OCI-LY7 (cell line): ENCODE measurements around the gene IFI30. TPM values are rescaled to one million over a fixed set of nuclear protein-coding genes. Genes with fewer than 3 reads are reported as not detected.

ENCODE experiments used
- BruUV-seq: library from RNA; stranded (reverse); fragments of 400-500 nt; replicated peaks from 2 replicates; lab custom pipeline; 2021; lab: Mats Ljungman, UMichigan
- CTCF ChIA-PET: fragments of 300-600 bp; sonication (Branson Sonifier 250); formaldehyde crosslinking; loops from one replicate; lab custom pipeline; 2022; ENCODE audit warnings: antibody characterized with exemption; ENCODE audit not compliant: unreplicated experiment; lab: Charles Lee
- POLR2A ChIA-PET: fragments of 300-600 bp; sonication (Branson Sonifier 250); formaldehyde crosslinking; loops from one replicate; lab custom pipeline; 2022; ENCODE audit warnings: antibody characterized with exemption; lab: Charles Lee
- DNase-seq: peaks from one replicate; pipeline ENCODE4 v3.0.0-alpha.2; 2015; ENCODE audit warnings: low spot score
- H2AFZ ChIP-seq: fragments of 200-600 bp; sonication (generic), shearing (Covaris generic); 2 replicates; pipeline ENCODE4 v1.6.1; 2014; ENCODE audit warnings: mild to moderate bottlenecking, antibody characterized with exemption, low read length, moderate library complexity
- H3K27ac ChIP-seq: fragments of 200-600 bp; sonication (generic); 2 replicates; pipeline ENCODE4 v1.5.1; 2014; ENCODE audit warnings: mixed run types, low read depth, mild to moderate bottlenecking, moderate library complexity, low read length, inconsistent platforms; ENCODE audit not compliant: poor library complexity, severe bottlenecking
- H3K36me3 ChIP-seq: fragments of 200-600 bp; sonication (generic); 2 replicates; pipeline ENCODE4 v1.6.1; 2014; ENCODE audit warnings: mild to moderate bottlenecking, antibody characterized with exemption, low read length, moderate library complexity, mixed read lengths; ENCODE audit not compliant: insufficient read depth
- H3K4me1 ChIP-seq: fragments of 200-600 bp; sonication (generic); 2 replicates; pipeline ENCODE4 v1.5.1; 2014; ENCODE audit warnings: mild to moderate bottlenecking, low read length; ENCODE audit not compliant: insufficient read depth, poor library complexity, severe bottlenecking
- H3K4me2 ChIP-seq: fragments of 200-600 bp; sonication (generic); 2 replicates; pipeline ENCODE4 v1.6.1; 2014; ENCODE audit warnings: mild to moderate bottlenecking, low read length
- H3K4me3 ChIP-seq: fragments of 200-600 bp; sonication (generic); 2 replicates; pipeline ENCODE4 v1.5.1; 2014; ENCODE audit warnings: mild to moderate bottlenecking, low read depth, low read length; ENCODE audit not compliant: poor library complexity, severe bottlenecking
- H3K79me2 ChIP-seq: fragments of 200-600 bp; sonication (generic); 2 replicates; pipeline ENCODE4 v1.6.1; 2016; ENCODE audit warnings: low read depth, mild to moderate bottlenecking, low read length, moderate library complexity, mixed read lengths; ENCODE audit not compliant: insufficient read depth
- H3K9me2 ChIP-seq: fragments of 200-600 bp; sonication (generic); 2 replicates; pipeline ENCODE4 v1.6.1; 2016; ENCODE audit warnings: mild to moderate bottlenecking, low read length, mixed read lengths; ENCODE audit not compliant: insufficient read depth
- H3K9me3 ChIP-seq: fragments of 200-600 bp; sonication (generic); 2 replicates; pipeline ENCODE4 v1.6.1; 2014; ENCODE audit warnings: mild to moderate bottlenecking, mixed run types, low read length, mixed read lengths
- H4K20me1 ChIP-seq: fragments of 200-600 bp; sonication (generic); 2 replicates; pipeline ENCODE4 v1.6.1; 2014; ENCODE audit warnings: mild to moderate bottlenecking, antibody characterized with exemption, low read length, moderate library complexity, mixed read lengths; ENCODE audit not compliant: insufficient read depth
- EZH2phosphoT487 ChIP-seq: fragments of 200-600 bp; sonication (generic); IDR thresholded peaks from 2 replicates; pipeline ENCODE4 v1.6.1; 2018; ENCODE audit warnings: low read depth, borderline replicate concordance, mild to moderate bottlenecking, mixed run types, antibody characterized with exemption, low read length, moderate library complexity, mixed read lengths
- intact Hi-C: fragments of 100-400 bp; cut with micrococcal nuclease; formaldehyde crosslinking; loops from one replicate; pipeline ENCODE4 v1.10.0; 2022; ENCODE audit not compliant: unreplicated experiment
- total RNA-seq, 2 experiments: library from RNA; depleted of rRNA in 1 of 2; stranded (reverse); fragments of >200 nt in 1 of 2; shearing (Covaris generic) in 1 of 2; gene quantifications; 2 replicates each; pipeline ENCODE4 v1.2.3, GENCODE V29; 2014 to 2022
- TF ChIP-seq, protein P1 (sequence below): fragments of 200-600 bp; sonication (generic); conservative IDR thresholded peaks from 2 replicates; pipeline ENCODE4 v1.5.1; 2014; ENCODE audit warnings: mild to moderate bottlenecking, antibody characterized with exemption, low read length, moderate library complexity, mixed read lengths

Gene IFI30
- total RNA-seq, 2 experiments from 2014 or later, result 170 to 195 TPM

DNA sequence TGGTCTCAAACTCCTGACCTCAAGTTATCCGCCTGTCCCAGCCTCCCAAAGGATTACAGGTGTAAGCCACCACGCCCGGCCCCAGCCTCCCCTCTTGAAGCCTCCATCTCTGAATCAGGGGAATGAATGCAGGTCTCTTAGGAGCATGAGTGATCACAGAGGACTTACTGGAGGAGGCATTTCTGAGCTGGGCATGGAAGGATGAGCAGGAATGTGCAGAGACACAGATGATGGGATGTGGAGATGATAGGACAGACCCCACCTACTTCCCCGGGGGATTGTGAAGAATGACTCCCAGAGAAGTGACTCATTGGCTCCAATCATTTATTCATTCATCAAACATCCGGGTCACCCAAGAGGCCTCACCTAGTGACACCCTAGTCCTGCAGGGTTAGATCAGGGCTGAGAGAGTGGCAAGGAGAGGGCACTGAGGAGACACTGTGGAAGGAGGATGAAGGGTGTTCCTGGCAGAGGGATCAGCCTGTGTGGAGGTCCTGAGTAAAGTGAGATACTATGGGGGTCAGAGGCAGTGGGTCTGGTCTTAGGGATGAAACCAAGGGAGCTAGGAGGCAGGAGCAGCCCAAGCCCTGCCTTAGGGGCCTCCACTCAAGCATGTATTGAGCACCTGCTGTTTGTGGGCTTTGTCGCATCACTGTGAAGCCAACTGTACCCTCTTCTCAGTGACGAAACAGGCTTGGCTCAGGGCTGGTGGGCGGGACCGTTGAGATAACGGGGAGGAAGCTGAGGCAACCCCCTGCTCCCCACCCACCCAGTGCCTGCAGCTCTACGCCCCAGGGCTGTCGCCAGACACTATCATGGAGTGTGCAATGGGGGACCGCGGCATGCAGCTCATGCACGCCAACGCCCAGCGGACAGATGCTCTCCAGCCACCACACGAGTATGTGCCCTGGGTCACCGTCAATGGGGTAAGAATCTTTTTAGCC, 3.0 kb downstream of the IFI30 start:
- BruUV-seq, result no TSS peak
- TF ChIP-seq, protein P1, sequence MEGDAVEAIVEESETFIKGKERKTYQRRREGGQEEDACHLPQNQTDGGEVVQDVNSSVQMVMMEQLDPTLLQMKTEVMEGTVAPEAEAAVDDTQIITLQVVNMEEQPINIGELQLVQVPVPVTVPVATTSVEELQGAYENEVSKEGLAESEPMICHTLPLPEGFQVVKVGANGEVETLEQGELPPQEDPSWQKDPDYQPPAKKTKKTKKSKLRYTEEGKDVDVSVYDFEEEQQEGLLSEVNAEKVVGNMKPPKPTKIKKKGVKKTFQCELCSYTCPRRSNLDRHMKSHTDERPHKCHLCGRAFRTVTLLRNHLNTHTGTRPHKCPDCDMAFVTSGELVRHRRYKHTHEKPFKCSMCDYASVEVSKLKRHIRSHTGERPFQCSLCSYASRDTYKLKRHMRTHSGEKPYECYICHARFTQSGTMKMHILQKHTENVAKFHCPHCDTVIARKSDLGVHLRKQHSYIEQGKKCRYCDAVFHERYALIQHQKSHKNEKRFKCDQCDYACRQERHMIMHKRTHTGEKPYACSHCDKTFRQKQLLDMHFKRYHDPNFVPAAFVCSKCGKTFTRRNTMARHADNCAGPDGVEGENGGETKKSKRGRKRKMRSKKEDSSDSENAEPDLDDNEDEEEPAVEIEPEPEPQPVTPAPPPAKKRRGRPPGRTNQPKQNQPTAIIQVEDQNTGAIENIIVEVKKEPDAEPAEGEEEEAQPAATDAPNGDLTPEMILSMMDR, result no peak
- no peak for TF ChIP-seq EZH2phosphoT487
- Histone ChIP-seq H3K9me2 (no peaks in the 10 kb centered on the region), H3K4me1 (peaks cover 48% of the 10 kb centered on the region), H3K4me3 (no peak overlapping the region), H3K79me2 (peaks cover 24% of the 10 kb centered on the region), H2AFZ (no peak overlapping the region), H3K27ac (no peak overlapping the region), H3K9me3 (no peaks in the 10 kb centered on the region), H4K20me1 (peaks cover 6% of the 10 kb centered on the region; the same call in 1 of the 2 replicates), H3K36me3 (peaks cover 42% of the 10 kb centered on the region), H3K4me2 (peak overlapping the region; percentile 18; the same call in 1 of the 2 replicates)
- POLR2A ChIA-PET, result no interaction called here
- CTCF ChIA-PET, result no interaction called here
- no peak for DNase-seq
- intact Hi-C loops, result no loop called here

- no peaks in the 10 kb centered on the region for H3K9me2 ChIP-seq
- peaks cover 46% of the 10 kb centered on the region for H3K36me3 ChIP-seq
- H3K9me3 ChIP-seq, result no peaks in the 10 kb centered on the region
- H3K4me1 ChIP-seq, result peaks cover 27% of the 10 kb centered on the region
- DNase-seq, result no peak
- no peak for TF ChIP-seq EZH2phosphoT487
- TF ChIP-seq, protein P1, result no peak
- no TSS peak for BruUV-seq
- H3K4me3 ChIP-seq, result no peak overlapping the region
- intact Hi-C loops, result no loop called here
- no peak overlapping the region for H3K4me2 ChIP-seq
- peaks cover 13% of the 10 kb centered on the region for H3K79me2 ChIP-seq
- no peak overlapping the region for H3K27ac ChIP-seq
- H2AFZ ChIP-seq, result no peak overlapping the region
- ChIA-PET POLR2A (no interaction called here), CTCF (no interaction called here)
- H4K20me1 ChIP-seq, result peaks cover 6% of the 10 kb centered on the region; the same call in 1 of the 2 replicates
Observed at GRCh38 chr19:18179957-18180356, 6.3 kb downstream of the IFI30 start.
